ENCODE data around the gene CCDC30. TPM values are rescaled to one million over a fixed set of nuclear protein-coding genes. Genes with fewer than 3 reads are reported as not detected.

Gene CCDC30
- total RNA-seq, 1 donor from 2014 or later, result 3.0 TPM

DNA sequence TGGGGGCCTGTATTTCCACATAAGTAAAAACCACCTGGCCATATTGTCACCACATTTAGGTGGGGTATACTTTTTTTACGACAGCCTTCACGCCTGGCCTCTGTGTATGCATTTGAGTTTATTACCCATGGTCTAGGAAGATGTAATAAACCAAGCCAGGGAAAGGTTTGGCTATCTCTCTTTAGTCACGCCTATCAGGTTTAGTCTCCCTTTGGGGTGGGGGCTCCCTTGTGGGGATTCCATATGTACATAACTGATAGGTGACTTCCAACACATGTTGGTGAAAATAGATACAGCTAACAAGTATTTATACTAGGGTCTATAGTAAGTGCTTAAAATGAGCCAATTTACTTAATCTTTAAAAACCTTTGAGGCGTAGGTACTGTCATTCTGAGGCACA, 223.3 kb downstream of the CCDC30 start:
- TF ChIP-seq, protein P1, sequence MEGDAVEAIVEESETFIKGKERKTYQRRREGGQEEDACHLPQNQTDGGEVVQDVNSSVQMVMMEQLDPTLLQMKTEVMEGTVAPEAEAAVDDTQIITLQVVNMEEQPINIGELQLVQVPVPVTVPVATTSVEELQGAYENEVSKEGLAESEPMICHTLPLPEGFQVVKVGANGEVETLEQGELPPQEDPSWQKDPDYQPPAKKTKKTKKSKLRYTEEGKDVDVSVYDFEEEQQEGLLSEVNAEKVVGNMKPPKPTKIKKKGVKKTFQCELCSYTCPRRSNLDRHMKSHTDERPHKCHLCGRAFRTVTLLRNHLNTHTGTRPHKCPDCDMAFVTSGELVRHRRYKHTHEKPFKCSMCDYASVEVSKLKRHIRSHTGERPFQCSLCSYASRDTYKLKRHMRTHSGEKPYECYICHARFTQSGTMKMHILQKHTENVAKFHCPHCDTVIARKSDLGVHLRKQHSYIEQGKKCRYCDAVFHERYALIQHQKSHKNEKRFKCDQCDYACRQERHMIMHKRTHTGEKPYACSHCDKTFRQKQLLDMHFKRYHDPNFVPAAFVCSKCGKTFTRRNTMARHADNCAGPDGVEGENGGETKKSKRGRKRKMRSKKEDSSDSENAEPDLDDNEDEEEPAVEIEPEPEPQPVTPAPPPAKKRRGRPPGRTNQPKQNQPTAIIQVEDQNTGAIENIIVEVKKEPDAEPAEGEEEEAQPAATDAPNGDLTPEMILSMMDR (IDR thresholded peaks at IDR 0.05; ENCODE audit: partially characterized antibody, unreplicated experiment), result no peak
- peaks cover 9% of the 10 kb centered on the region for H3K27me3 Mint-ChIP-seq (ENCODE audit: unreplicated experiment)
- peaks cover 10% of the 10 kb centered on the region for H3K9me3 Mint-ChIP-seq (ENCODE audit: unreplicated experiment)
- H3K4me3 Mint-ChIP-seq (ENCODE audit: unreplicated experiment), result no peak overlapping the region
- no peaks in the 10 kb centered on the region for H3K36me3 Mint-ChIP-seq (ENCODE audit: unreplicated experiment)
- no peak for DNase-seq
- H3K27ac Mint-ChIP-seq (ENCODE audit: unreplicated experiment), result no peak overlapping the region
- peaks cover 45% of the 10 kb centered on the region for H3K4me1 Mint-ChIP-seq (ENCODE audit: low read depth, unreplicated experiment)

DNA sequence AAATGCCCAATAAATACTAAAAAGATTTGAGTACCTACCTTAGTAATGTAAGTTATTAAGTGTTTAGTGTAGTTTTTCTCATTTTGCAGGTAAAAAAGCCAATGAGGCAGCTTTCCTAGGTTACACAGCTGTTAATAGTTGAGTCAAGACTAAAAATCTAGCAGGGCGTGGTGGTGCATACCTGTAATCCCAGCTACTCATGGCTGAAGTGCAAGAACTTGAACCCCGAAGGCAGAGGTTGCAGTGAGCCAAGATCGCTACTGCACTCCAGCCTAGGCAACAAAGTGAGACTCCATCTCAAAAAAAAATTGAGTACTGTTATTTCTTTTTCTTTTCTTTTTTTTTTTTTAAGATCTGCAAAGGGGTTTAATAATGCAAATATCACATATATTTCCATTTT, 226.8 kb downstream of the CCDC30 start:
- TF ChIP-seq, protein P1 (IDR thresholded peaks at IDR 0.05; ENCODE audit: partially characterized antibody, unreplicated experiment), result no peak
- Mint-ChIP-seq H3K4me1 (ENCODE audit: low read depth, unreplicated experiment) (peaks cover 48% of the 10 kb centered on the region), H3K27ac (ENCODE audit: unreplicated experiment) (no peak overlapping the region), H3K36me3 (ENCODE audit: unreplicated experiment) (no peaks in the 10 kb centered on the region), H3K9me3 (ENCODE audit: unreplicated experiment) (no peaks in the 10 kb centered on the region), H3K4me3 (ENCODE audit: unreplicated experiment) (no peak overlapping the region), H3K27me3 (ENCODE audit: unreplicated experiment) (no peaks in the 10 kb centered on the region)
- no peak for DNase-seq

DNA sequence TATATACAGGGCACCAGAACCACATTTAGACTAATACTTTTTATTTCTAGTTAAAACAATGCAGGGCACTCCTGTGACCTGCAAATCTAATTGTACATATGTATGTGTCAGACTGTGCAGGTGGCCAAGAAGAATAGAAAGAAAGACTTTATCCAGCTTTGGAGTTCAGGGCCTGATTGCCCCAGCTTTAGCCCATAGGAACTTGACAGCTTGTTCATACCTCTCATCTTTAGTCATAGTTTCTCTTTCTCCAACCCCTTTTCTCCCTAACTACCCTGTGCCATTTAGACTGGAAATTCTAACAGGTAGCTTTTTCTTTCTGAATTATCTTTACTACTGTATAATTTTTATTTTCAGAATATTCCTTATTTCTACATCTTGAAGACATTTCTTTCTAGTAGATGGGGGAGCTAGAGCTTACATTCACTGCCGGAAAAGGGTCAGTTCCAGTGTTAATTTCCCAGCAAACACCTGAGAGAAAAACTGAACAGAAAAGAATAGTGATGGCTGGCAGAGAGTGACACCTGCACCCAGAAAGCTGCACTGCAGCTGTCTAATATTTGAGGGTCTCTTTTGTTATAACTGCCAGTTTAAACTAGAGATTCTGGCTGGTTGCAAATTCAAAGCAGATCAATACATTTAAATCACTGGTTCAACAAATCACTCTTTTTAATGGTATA, 227.5 kb downstream of the CCDC30 start:
- no peak for DNase-seq
- Mint-ChIP-seq H3K27me3 (ENCODE audit: unreplicated experiment) (no peaks in the 10 kb centered on the region), H3K4me1 (ENCODE audit: low read depth, unreplicated experiment) (peaks cover 41% of the 10 kb centered on the region), H3K36me3 (ENCODE audit: unreplicated experiment) (no peaks in the 10 kb centered on the region), H3K27ac (ENCODE audit: unreplicated experiment) (peak overlapping the region; percentile 44), H3K4me3 (ENCODE audit: unreplicated experiment) (peak overlapping the region; percentile 55), H3K9me3 (ENCODE audit: unreplicated experiment) (no peaks in the 10 kb centered on the region)
- TF ChIP-seq, protein P1 (IDR thresholded peaks at IDR 0.05; ENCODE audit: partially characterized antibody, unreplicated experiment), result no peak

DNA sequence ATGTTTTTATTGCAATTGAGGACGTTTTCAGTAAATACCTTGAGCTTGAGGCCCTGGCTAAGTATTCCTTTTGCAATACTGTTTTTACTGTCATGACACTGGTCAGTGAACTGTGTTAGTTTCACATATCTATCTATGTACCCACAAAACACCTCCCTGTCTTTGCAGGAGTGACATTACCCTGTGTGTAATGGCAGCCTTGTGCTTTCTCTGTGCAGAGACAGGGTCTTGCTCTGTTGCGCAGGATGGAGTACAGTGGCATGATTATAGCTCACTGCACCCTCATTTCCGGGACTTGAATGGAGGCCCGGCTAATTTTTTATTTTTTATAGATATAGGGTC, 228.0 kb downstream of the CCDC30 start:
- no peaks in the 10 kb centered on the region for H3K27me3 Mint-ChIP-seq (ENCODE audit: unreplicated experiment)
- H3K4me3 Mint-ChIP-seq (ENCODE audit: unreplicated experiment), result peak overlapping the region; percentile 55
- no peak for DNase-seq
- H3K27ac Mint-ChIP-seq (ENCODE audit: unreplicated experiment), result peak overlapping the region; percentile 44
- no peaks in the 10 kb centered on the region for H3K36me3 Mint-ChIP-seq (ENCODE audit: unreplicated experiment)
- H3K9me3 Mint-ChIP-seq (ENCODE audit: unreplicated experiment), result no peaks in the 10 kb centered on the region
- TF ChIP-seq, protein P1 (IDR thresholded peaks at IDR 0.05; ENCODE audit: partially characterized antibody, unreplicated experiment), result no peak
- peaks cover 38% of the 10 kb centered on the region for H3K4me1 Mint-ChIP-seq (ENCODE audit: low read depth, unreplicated experiment)

DNA sequence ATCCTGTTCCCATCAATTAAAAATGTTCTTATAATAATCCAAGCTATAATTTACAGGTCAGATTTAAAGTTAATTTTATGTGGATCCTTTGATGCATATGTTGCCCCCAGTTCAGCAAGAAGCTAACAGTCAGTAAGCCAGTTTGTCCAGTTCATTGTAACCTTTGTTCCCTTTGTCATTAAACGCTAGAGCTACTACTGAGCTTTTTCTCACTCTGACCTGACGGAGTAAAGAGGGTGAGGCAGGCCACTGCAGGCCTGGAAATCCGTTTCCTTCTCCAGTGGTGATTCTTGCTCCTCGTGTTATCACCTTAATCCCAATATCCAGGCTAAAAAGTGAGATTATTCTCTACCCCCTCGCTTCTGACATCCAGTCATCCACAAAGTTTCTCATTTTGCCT, 229.4 kb downstream of the CCDC30 start:
- peaks cover 2% of the 10 kb centered on the region for H3K9me3 Mint-ChIP-seq (ENCODE audit: unreplicated experiment)
- DNase-seq, result no peak
- peaks cover 34% of the 10 kb centered on the region for H3K4me1 Mint-ChIP-seq (ENCODE audit: low read depth, unreplicated experiment)
- H3K4me3 Mint-ChIP-seq (ENCODE audit: unreplicated experiment), result peak overlapping the region; percentile 50
- H3K27ac Mint-ChIP-seq (ENCODE audit: unreplicated experiment), result peak overlapping the region; percentile 78
- TF ChIP-seq, protein P1 (IDR thresholded peaks at IDR 0.05; ENCODE audit: partially characterized antibody, unreplicated experiment), result no peak
- H3K36me3 Mint-ChIP-seq (ENCODE audit: unreplicated experiment), result no peaks in the 10 kb centered on the region
- no peaks in the 10 kb centered on the region for H3K27me3 Mint-ChIP-seq (ENCODE audit: unreplicated experiment)

All from glutamatergic neuron (in vitro differentiated cells).